Measurements from ENCODE around the gene UBE2D3. TPM values are rescaled to one million over a fixed set of nuclear protein-coding genes. Genes with fewer than 3 reads are reported as not detected.

Gene UBE2D3
- total RNA-seq, 1 donor from 2014 or later: 261 TPM

DNA sequence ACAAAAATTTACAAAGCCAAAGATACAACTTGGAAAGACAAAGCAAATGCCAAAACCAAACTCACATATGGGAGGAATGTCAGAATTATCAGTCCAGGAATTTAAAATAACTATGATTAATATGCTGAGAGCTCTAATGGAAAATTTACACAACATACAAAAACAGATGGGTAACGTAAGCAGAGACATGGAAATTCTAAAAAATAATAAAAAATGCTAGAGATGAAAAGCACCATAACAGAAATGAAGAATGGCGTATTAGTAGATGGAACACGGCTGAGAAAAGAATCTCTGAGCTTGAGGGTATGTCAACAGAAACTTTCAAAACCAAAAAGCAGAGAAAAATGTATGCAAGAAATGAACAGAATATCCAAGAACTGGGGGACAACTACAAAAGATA is 62.5 kb downstream of the UBE2D3 start:
- H3K4me1 Mint-ChIP-seq (ENCODE audit: low read depth, unreplicated experiment): peaks cover 4% of the 10 kb centered on the region
- no peak for TF ChIP-seq CTCF (IDR thresholded peaks at IDR 0.05; ENCODE audit: partially characterized antibody, unreplicated experiment)
- no peaks in the 10 kb centered on the region for H3K36me3 Mint-ChIP-seq (ENCODE audit: unreplicated experiment)
- no peak for DNase-seq
- H3K27me3 Mint-ChIP-seq (ENCODE audit: unreplicated experiment): peaks cover 6% of the 10 kb centered on the region
- H3K27ac Mint-ChIP-seq (ENCODE audit: unreplicated experiment): no peak overlapping the region
- H3K9me3 Mint-ChIP-seq (ENCODE audit: unreplicated experiment): peaks cover 7% of the 10 kb centered on the region
- no peak overlapping the region for H3K4me3 Mint-ChIP-seq (ENCODE audit: unreplicated experiment)

DNA sequence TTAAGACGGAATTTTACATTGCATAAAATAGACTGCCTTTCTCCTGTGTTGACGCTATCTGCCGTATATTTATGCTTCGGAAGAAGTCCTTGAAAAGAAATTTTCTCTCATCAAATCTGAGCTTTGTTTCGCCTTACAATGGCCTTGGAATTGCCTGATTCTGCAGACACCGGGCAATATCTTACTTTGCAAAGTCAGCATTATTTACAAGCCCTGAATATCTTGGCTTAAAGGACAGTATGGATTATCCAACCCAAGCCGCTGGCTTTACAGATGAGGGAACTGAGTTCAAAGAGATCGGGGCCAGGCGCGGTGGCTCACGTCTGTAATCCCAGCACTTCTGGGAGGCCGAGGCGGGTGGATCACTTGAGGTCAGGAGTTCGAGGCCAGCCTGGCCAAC is 65.4 kb downstream of the UBE2D3 start:
- Mint-ChIP-seq H3K4me1 (ENCODE audit: low read depth, unreplicated experiment) (peaks cover 7% of the 10 kb centered on the region), H3K27ac (ENCODE audit: unreplicated experiment) (no peak overlapping the region), H3K36me3 (ENCODE audit: unreplicated experiment) (no peaks in the 10 kb centered on the region), H3K4me3 (ENCODE audit: unreplicated experiment) (peak overlapping the region; percentile 91), H3K9me3 (ENCODE audit: unreplicated experiment) (peaks cover 10% of the 10 kb centered on the region), H3K27me3 (ENCODE audit: unreplicated experiment) (peaks cover 12% of the 10 kb centered on the region)
- TF ChIP-seq CTCF (IDR thresholded peaks at IDR 0.05; ENCODE audit: partially characterized antibody, unreplicated experiment): no peak
- no peak for DNase-seq

- peaks cover 7% of the 10 kb centered on the region for H3K4me1 Mint-ChIP-seq (ENCODE audit: low read depth, unreplicated experiment)
- H3K4me3 Mint-ChIP-seq (ENCODE audit: unreplicated experiment): peak overlapping the region; percentile 91
- peaks cover 10% of the 10 kb centered on the region for H3K9me3 Mint-ChIP-seq (ENCODE audit: unreplicated experiment)
- no peak for TF ChIP-seq CTCF (IDR thresholded peaks at IDR 0.05; ENCODE audit: partially characterized antibody, unreplicated experiment)
- DNase-seq: no peak
- H3K27ac Mint-ChIP-seq (ENCODE audit: unreplicated experiment): peak overlapping the region; percentile 92
- H3K27me3 Mint-ChIP-seq (ENCODE audit: unreplicated experiment): peaks cover 12% of the 10 kb centered on the region
- no peaks in the 10 kb centered on the region for H3K36me3 Mint-ChIP-seq (ENCODE audit: unreplicated experiment)
Measured at GRCh38 chr4:102761296-102761701, 66.1 kb downstream of the UBE2D3 start.

DNA sequence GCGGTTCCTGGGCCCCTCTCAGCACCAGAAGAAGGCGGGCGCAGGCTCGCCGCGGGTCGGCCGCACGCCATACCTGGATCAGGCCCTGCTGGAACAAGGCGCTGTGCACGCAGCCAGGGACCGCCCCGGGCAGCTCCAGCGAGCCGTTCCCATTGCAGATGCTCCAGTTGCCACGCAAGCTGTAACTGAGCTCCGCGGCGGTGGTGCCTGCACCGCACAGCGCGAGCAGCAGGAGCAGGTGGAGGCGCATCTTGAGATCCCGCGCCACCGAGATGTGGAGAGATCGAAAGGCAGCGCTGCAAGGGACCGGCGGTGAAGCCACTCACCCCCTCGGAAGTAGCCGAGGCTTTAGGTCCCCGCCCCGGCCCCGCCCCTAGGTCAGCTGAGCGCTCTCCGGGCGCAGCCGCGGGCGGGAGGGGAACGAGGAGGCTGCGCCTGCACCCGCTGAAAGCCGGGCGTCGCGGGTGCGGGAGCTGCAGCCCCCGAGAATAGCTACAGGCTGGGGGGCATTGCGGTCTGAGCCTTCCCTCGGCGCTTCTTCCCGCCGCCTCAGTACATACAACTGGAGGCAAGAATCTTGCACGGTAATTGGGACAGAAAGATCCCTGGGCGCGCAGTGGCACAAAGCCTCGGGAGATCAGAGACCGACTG is 66.6 kb downstream of the UBE2D3 start, which contains the start of gene MANBA:
Gene MANBA (minus strand): TSS at position 324 of the 651 bp plus-strand sequence. CDS start 74 bp downstream, at position 250.
- Mint-ChIP-seq H3K27ac (ENCODE audit: unreplicated experiment) (peak within 1 kb of the TSS; percentile 96), H3K27me3 (ENCODE audit: unreplicated experiment) (peaks cover 12% of the 10 kb centered on the region), H3K4me1 (ENCODE audit: low read depth, unreplicated experiment) (peaks cover 7% of the 10 kb centered on the region), H3K36me3 (ENCODE audit: unreplicated experiment) (no peaks in the 10 kb centered on the region), H3K4me3 (ENCODE audit: unreplicated experiment) (peak within 1 kb of the TSS; percentile 99), H3K9me3 (ENCODE audit: unreplicated experiment) (peaks cover 10% of the 10 kb centered on the region)
- no peak for TF ChIP-seq CTCF (IDR thresholded peaks at IDR 0.05; ENCODE audit: partially characterized antibody, unreplicated experiment)
- DNase-seq: peak; percentile 89

GRCh38 chr4:102759831-102760644 is 67.3 kb downstream of the UBE2D3 start:
- Mint-ChIP-seq H3K27ac (ENCODE audit: unreplicated experiment) (peak overlapping the region; percentile 96), H3K4me3 (ENCODE audit: unreplicated experiment) (peak overlapping the region; percentile 99), H3K27me3 (ENCODE audit: unreplicated experiment) (peaks cover 12% of the 10 kb centered on the region), H3K9me3 (ENCODE audit: unreplicated experiment) (peaks cover 10% of the 10 kb centered on the region), H3K36me3 (ENCODE audit: unreplicated experiment) (no peaks in the 10 kb centered on the region), H3K4me1 (ENCODE audit: low read depth, unreplicated experiment) (peaks cover 7% of the 10 kb centered on the region)
- TF ChIP-seq CTCF (IDR thresholded peaks at IDR 0.05; ENCODE audit: partially characterized antibody, unreplicated experiment): no peak
- no peak for DNase-seq

All from glutamatergic neuron (in vitro differentiated cells).